ENCODE data around the gene SERPINA9.
"Not testable (repeated sequence)": the region's sequence is repeated elsewhere in the genome, so short reads cannot be mapped to it uniquely, and the experiment has no call there.

SERPINA9 gene

DNA sequence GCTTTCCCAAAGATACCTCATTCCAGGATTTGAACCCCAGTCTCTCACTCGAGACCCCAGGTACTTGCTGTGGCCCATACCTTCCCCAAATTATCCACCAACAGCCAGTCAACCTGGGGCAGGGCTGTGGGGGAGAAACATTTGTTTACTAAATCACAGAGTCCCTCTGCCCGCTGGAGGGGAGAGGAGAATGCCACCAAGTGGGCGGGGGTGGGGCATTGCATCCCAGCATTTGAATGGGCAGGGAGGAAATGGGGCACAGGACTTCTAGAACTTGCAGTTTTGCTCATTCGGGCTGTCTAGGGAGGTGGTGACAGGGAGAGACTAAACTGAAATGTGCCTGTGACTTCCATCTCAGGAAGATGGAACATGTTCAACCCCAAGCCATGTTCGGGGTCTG is 10.9 kb upstream of the SERPINA9 start:
- Histone ChIP-seq H2AFZ (ENCODE audit: low read length, unreplicated experiment) (peak overlapping the region; percentile 91), H3K27ac (ENCODE audit: low read depth, low read length) (no peak overlapping the region)

GRCh38 chr14:94485944-94486841 is 10.2 kb upstream of the SERPINA9 start:
- H3K4me1 ChIP-seq (ENCODE audit: control insufficient read depth, insufficient read depth, low read length, unreplicated experiment): peaks cover 21% of the 10 kb centered on the region
- no peaks in the 10 kb centered on the region for H3K36me3 ChIP-seq (ENCODE audit: insufficient read depth, low read length)
- H3K27ac ChIP-seq (ENCODE audit: low read depth, low read length): no peak overlapping the region
- peak overlapping the region; percentile 91 for H2AFZ ChIP-seq (ENCODE audit: low read length, unreplicated experiment)
- H3K79me2 ChIP-seq (ENCODE audit: control insufficient read depth, insufficient read depth, low read length, unreplicated experiment): no peaks in the 10 kb centered on the region
- peak overlapping the region; percentile 61 for H3K4me3 ChIP-seq (ENCODE audit: low read depth, low read length)
- peaks cover 5% of the 10 kb centered on the region; the same call in 1 of the 2 replicates for H3K27me3 ChIP-seq (ENCODE audit: insufficient read depth, low read length)

More for the DNA sequence above, 10.9 kb upstream of the SERPINA9 start:
- no peaks in the 10 kb centered on the region for H3K36me3 ChIP-seq (ENCODE audit: insufficient read depth, low read length)
- H3K4me3 ChIP-seq (ENCODE audit: low read depth, low read length): peak overlapping the region; percentile 61; the same call in 1 of the 2 replicates
- H3K4me1 ChIP-seq (ENCODE audit: control insufficient read depth, insufficient read depth, low read length, unreplicated experiment): peaks cover 14% of the 10 kb centered on the region
- no peaks in the 10 kb centered on the region for H3K79me2 ChIP-seq (ENCODE audit: control insufficient read depth, insufficient read depth, low read length, unreplicated experiment)
- H3K27me3 ChIP-seq (ENCODE audit: insufficient read depth, low read length): peaks cover 5% of the 10 kb centered on the region; the same call in 1 of the 2 replicates

GRCh38 chr14:94484481-94484880 is 8.5 kb upstream of the SERPINA9 start:
- H3K27me3 ChIP-seq (ENCODE audit: insufficient read depth, low read length): peaks cover 5% of the 10 kb centered on the region; the same call in 1 of the 2 replicates
- H3K4me1 ChIP-seq (ENCODE audit: control insufficient read depth, insufficient read depth, low read length, unreplicated experiment): peaks cover 30% of the 10 kb centered on the region

DNA sequence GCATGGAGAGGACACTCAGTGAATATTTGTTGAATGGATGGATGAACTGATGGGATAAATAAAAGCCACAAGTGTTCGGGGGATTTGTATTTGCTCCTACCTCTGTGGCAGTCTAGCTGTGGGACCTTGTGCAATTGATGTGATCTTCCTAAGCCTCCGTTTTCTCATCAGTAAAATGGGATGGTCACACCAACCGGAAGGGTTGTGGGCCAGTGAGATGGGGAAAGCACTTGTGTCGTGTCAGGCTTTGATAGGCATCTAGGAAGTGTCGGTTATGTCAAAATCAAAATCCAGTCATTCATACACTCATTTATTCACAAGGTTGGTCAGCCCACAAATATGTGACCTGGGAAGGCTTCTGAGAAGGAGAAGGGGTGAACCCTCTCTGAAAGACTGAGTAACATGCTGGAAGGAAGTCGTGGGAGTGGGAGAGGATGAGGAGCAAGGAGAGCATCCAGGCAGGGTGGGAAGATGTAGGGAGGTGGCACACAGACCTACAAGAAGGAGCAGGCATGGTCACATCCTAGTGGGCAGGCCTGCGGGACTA is 7.8 kb upstream of the SERPINA9 start:
- no peak overlapping the region for H3K4me3 ChIP-seq (ENCODE audit: low read depth, low read length)
- H3K27me3 ChIP-seq (ENCODE audit: insufficient read depth, low read length): peaks cover 5% of the 10 kb centered on the region; the same call in 1 of the 2 replicates
- H3K27ac ChIP-seq (ENCODE audit: low read depth, low read length): peak overlapping the region; percentile 51
- no peaks in the 10 kb centered on the region for H3K79me2 ChIP-seq (ENCODE audit: control insufficient read depth, insufficient read depth, low read length, unreplicated experiment)
- peaks cover 1% of the 10 kb centered on the region; the same call in 1 of the 2 replicates for H3K36me3 ChIP-seq (ENCODE audit: insufficient read depth, low read length)
- peaks cover 30% of the 10 kb centered on the region for H3K4me1 ChIP-seq (ENCODE audit: control insufficient read depth, insufficient read depth, low read length, unreplicated experiment)
- no peak overlapping the region for H2AFZ ChIP-seq (ENCODE audit: low read length, unreplicated experiment)

More at GRCh38 chr14:94484481-94484880, 8.5 kb upstream of the SERPINA9 start:
- Histone ChIP-seq H3K27ac (ENCODE audit: low read depth, low read length) (peak overlapping the region; percentile 51), H3K4me3 (ENCODE audit: low read depth, low read length) (no peak overlapping the region), H3K79me2 (ENCODE audit: control insufficient read depth, insufficient read depth, low read length, unreplicated experiment) (no peaks in the 10 kb centered on the region), H3K36me3 (ENCODE audit: insufficient read depth, low read length) (no peaks in the 10 kb centered on the region), H2AFZ (ENCODE audit: low read length, unreplicated experiment) (no peak overlapping the region)

DNA sequence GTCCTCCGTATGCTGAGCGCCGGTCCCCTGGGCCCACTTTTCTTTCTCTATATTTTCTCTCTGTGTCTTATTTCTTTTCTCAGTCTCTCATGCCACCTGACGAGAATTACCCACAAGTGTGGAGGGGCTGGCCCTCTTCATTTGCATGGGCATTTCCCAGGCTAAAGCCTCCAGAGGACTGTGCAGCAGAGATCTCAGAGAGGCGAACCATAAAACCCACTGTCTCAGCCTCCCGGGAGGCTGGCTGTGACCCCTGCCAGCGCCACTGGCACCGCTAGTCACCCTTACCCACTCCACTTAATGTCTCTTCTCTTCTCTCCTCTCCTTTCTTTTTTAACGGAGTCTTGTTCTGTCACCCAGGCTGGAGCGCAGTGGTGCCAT is 7.1 kb upstream of the SERPINA9 start:
- Histone ChIP-seq H3K27ac (ENCODE audit: low read depth, low read length) (no peak overlapping the region), H3K79me2 (ENCODE audit: control insufficient read depth, insufficient read depth, low read length, unreplicated experiment) (no peaks in the 10 kb centered on the region), H3K4me1 (ENCODE audit: control insufficient read depth, insufficient read depth, low read length, unreplicated experiment) (peaks cover 30% of the 10 kb centered on the region), H2AFZ (ENCODE audit: low read length, unreplicated experiment) (no peak overlapping the region), H3K36me3 (ENCODE audit: insufficient read depth, low read length) (peaks cover 3% of the 10 kb centered on the region; the same call in 1 of the 2 replicates), H3K4me3 (ENCODE audit: low read depth, low read length) (no peak overlapping the region), H3K27me3 (ENCODE audit: insufficient read depth, low read length) (peaks cover 5% of the 10 kb centered on the region; the same call in 1 of the 2 replicates)

DNA sequence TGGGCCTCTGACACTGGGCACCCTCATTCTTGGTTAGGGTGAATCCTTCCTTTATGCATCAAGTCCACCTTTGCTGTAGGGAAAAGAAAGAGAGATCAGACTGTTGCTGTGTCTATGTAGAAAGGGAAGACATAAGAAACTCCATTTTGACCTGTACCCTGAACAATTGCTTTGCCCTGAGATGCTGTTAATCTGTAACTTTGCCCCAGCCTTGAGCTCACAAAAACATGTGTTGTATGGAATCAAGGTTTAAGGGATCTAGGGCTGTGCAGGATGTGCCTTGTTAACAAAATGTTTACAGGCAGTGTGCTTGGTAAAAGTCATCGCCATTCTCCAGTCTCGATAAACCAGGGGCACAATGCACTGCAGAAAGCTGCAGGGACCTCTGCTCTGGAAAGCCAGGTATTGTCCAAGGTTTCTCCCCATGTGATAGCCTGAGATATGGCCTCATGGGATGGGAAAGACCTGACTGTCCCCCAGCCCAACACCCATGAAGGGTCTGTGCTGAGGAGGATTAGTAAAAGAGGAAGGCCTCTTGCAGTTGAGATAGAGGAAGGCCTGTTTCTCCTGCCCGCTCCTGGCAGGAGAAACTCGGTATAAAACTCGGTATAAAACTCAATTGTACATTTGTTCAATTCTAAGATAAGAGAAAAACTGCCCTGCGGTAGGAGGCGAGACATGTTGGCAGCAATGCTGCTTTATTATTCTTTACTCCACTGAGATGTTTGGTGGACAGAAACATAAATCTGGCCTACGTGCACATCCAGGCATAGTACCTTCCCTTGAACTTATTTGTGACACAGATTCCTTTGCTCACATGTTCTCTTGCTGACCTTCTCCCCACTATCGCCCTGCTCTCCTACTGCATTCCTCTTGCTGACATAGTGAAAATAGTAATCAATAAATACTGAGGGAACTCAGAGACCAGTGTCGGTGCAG is 6.4 kb upstream of the SERPINA9 start:
- H3K27me3 ChIP-seq (ENCODE audit: insufficient read depth, low read length); H3K4me3 ChIP-seq (ENCODE audit: low read depth, low read length); H3K79me2 ChIP-seq (ENCODE audit: control insufficient read depth, insufficient read depth, low read length, unreplicated experiment); H2AFZ ChIP-seq (ENCODE audit: low read length, unreplicated experiment); H3K36me3 ChIP-seq (ENCODE audit: insufficient read depth, low read length): not testable (repeated sequence)
- Histone ChIP-seq H3K4me1 (ENCODE audit: control insufficient read depth, insufficient read depth, low read length, unreplicated experiment) (peaks cover 30% of the 10 kb centered on the region), H3K27ac (ENCODE audit: low read depth, low read length) (0 out of 2 replicates have a peak overlapping the region, but pooled peaks have one; percentile 72)

DNA sequence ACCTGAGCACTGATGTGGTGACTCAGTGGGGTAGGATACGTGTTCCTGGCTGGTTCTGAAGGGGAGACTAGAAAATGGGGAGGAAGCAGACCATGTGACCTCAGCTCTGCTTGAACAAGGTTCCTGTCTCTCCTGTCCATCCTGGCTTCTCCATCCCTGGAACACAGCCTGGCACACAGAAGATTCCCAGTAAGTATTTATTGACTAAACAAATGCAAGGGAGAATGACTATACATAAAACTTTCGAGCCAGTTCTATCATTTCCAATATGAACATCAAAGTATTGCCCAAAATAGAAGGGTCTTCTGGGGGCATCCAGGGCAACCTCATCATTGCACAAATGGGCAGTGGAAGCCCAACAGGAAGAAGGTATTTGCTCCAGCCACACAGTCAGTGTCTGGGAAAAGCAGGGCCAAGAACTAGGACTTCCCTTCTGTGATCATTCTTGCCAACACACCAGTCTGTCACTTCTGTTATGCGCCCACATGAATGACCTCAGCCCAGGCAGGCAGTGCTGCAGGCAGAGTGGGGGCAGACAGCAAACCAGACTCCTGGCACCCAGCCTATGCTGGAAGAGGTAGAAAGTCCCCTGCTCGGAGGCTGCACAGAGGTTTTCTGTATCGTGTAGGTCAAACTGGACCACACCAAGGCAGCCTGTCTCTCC is 5.6 kb upstream of the SERPINA9 start:
- Histone ChIP-seq H3K4me3 (ENCODE audit: low read depth, low read length) (0 out of 2 replicates have a peak overlapping the region, but pooled peaks have one; percentile 24), H3K36me3 (ENCODE audit: insufficient read depth, low read length) (peaks cover 3% of the 10 kb centered on the region; the same call in 1 of the 2 replicates), H2AFZ (ENCODE audit: low read length, unreplicated experiment) (peak overlapping the region; percentile 12), H3K79me2 (ENCODE audit: control insufficient read depth, insufficient read depth, low read length, unreplicated experiment) (no peaks in the 10 kb centered on the region), H3K27me3 (ENCODE audit: insufficient read depth, low read length) (no peaks in the 10 kb centered on the region; the same call in 1 of the 2 replicates), H3K27ac (ENCODE audit: low read depth, low read length) (peak overlapping the region; percentile 72), H3K4me1 (ENCODE audit: control insufficient read depth, insufficient read depth, low read length, unreplicated experiment) (peaks cover 30% of the 10 kb centered on the region)

GRCh38 chr14:94480809-94481208 is 4.8 kb upstream of the SERPINA9 start:
- Histone ChIP-seq H3K36me3 (ENCODE audit: insufficient read depth, low read length) (peaks cover 3% of the 10 kb centered on the region; the same call in 1 of the 2 replicates), H3K79me2 (ENCODE audit: control insufficient read depth, insufficient read depth, low read length, unreplicated experiment) (no peaks in the 10 kb centered on the region), H3K4me1 (ENCODE audit: control insufficient read depth, insufficient read depth, low read length, unreplicated experiment) (peaks cover 26% of the 10 kb centered on the region), H2AFZ (ENCODE audit: low read length, unreplicated experiment) (no peak overlapping the region), H3K27ac (ENCODE audit: low read depth, low read length) (peak overlapping the region; percentile 72), H3K27me3 (ENCODE audit: insufficient read depth, low read length) (no peaks in the 10 kb centered on the region; the same call in 1 of the 2 replicates), H3K4me3 (ENCODE audit: low read depth, low read length) (no peak overlapping the region)

DNA sequence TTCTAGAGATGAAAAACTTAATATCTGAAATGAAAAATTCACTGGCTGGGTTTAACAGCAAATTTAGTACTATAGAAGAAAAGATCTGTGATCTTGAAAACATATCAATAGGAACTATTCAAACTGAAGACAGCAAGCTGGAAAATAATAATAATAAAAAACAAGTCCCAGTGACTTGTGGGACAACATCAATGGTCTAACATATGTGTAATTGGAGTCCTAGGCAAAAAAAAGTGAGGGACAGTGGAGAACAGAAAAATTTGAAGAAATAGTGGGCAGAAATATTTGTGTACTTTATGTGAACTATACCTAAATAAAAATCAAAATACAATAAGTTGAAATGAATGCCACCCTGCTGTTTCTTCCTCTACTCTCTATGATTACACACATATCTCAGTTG is 2.4 kb upstream of the SERPINA9 start:
- no peak overlapping the region for H3K4me3 ChIP-seq (ENCODE audit: low read depth, low read length)
- no peak overlapping the region for H3K27ac ChIP-seq (ENCODE audit: low read depth, low read length)
- peaks cover 3% of the 10 kb centered on the region; the same call in 1 of the 2 replicates for H3K36me3 ChIP-seq (ENCODE audit: insufficient read depth, low read length)
- no peak overlapping the region for H2AFZ ChIP-seq (ENCODE audit: low read length, unreplicated experiment)
- no peaks in the 10 kb centered on the region for H3K79me2 ChIP-seq (ENCODE audit: control insufficient read depth, insufficient read depth, low read length, unreplicated experiment)
- H3K4me1 ChIP-seq (ENCODE audit: control insufficient read depth, insufficient read depth, low read length, unreplicated experiment): peaks cover 18% of the 10 kb centered on the region
- peaks cover 15% of the 10 kb centered on the region; the same call in 1 of the 2 replicates for H3K27me3 ChIP-seq (ENCODE audit: insufficient read depth, low read length)
